Endothelial cell of umbilical vein (primary cell): Measurements from ENCODE around the gene RARRES1. TPM values are rescaled to one million over a fixed set of nuclear protein-coding genes. Genes with fewer than 3 reads are reported as not detected.

Experiments used
- BruUV-seq: library from RNA; stranded (reverse); fragments of 400-500 nt; replicated peaks from 2 replicates; lab custom pipeline; 2021; lab: Mats Ljungman, UMichigan
- CTCF ChIA-PET: fragments of 300-600, 350-600 bp; sonication (Branson Sonifier 250); formaldehyde crosslinking; loops from one replicate; lab custom pipeline; 2021; ENCODE audit warnings: antibody characterized with exemption, inconsistent platforms; lab: Charles Lee
- POLR2A ChIA-PET: fragments of 300-600, 350-600 bp; sonication (Branson Sonifier 250); formaldehyde crosslinking; loops from one replicate; lab custom pipeline; 2021; ENCODE audit warnings: antibody characterized with exemption, inconsistent platforms; lab: Charles Lee
- DNase-seq: peaks from one replicate; pipeline ENCODE4 v3.0.0-alpha.2; 2011; ENCODE audit warnings: low read depth, low spot score
- FAIRE-seq: peaks from 2 replicates; lab custom pipeline; 2011; peaks lifted over from hg19 to GRCh38; lab: Jason Lieb, UNC
- H2AFZ ChIP-seq: 2 replicates; pipeline ENCODE4 v1.6.0; 2012; ENCODE audit warnings: low read depth, low read length, control low read depth, inconsistent platforms
- H3K27ac ChIP-seq: 2 replicates; pipeline ENCODE4 v1.5.1; 2011; ENCODE audit warnings: low read depth, mild to moderate bottlenecking, control low read depth, low read length, moderate library complexity; ENCODE audit not compliant: insufficient read depth
- H3K27me3 ChIP-seq, 2 experiments: 2 replicates each; pipeline versions ENCODE4 v1.6.0 to v1.6.1; 2011; ENCODE audit warnings: low read length in 2 of 2, mixed read lengths in 1 of 2; ENCODE audit not compliant: control insufficient read depth in 2 of 2, insufficient read depth in 2 of 2
- H3K36me3 ChIP-seq, 2 experiments: 2 replicates in 1 of 2; 3 replicates in 1 of 2; pipeline ENCODE4 v1.5.1; 2011; ENCODE audit warnings: low read length in 2 of 2, mild to moderate bottlenecking in 1 of 2, moderate library complexity in 1 of 2; ENCODE audit not compliant: control insufficient read depth in 2 of 2, insufficient read depth in 2 of 2; ENCODE audit errors: extremely low read depth in 1 of 2
- H3K4me1 ChIP-seq: 3 replicates; pipeline ENCODE4 v1.5.1; 2011; ENCODE audit warnings: mild to moderate bottlenecking, low read length; ENCODE audit not compliant: control insufficient read depth, insufficient read depth; ENCODE audit errors: extremely low read depth
- H3K4me2 ChIP-seq: 2 replicates; pipeline ENCODE4 v1.6.1; 2011; ENCODE audit warnings: low read length, control low read depth, mixed read lengths; ENCODE audit not compliant: insufficient read depth
- H3K4me3 ChIP-seq, 3 experiments: fragments of 200-600 bp in 1 of 3; sonication (generic), shearing (Covaris generic) in 1 of 3; replicated peaks in 1 of 3; 2 replicates each; pipeline ENCODE4 v1.5.1; 2011 to 2016; ENCODE audit warnings: control low read depth in 3 of 3, low read length in 3 of 3, mild to moderate bottlenecking in 2 of 3, inconsistent platforms in 1 of 3, low read depth in 1 of 3, moderate library complexity in 1 of 3; ENCODE audit not compliant: insufficient read depth in 1 of 3
- H3K79me2 ChIP-seq: 2 replicates; pipeline ENCODE4 v1.6.0; 2012; ENCODE audit warnings: low read length, inconsistent platforms; ENCODE audit not compliant: control insufficient read depth, insufficient read depth
- H3K9ac ChIP-seq: replicated peaks from 2 replicates; pipeline ENCODE3; 2011; ENCODE audit warnings: low read length, control low read depth; ENCODE audit not compliant: insufficient read depth; ENCODE audit errors: extremely low read depth
- H3K9me1 ChIP-seq: replicated peaks from 3 replicates; pipeline ENCODE4 v1.6.0; 2011; ENCODE audit warnings: mild to moderate bottlenecking, low read length; ENCODE audit not compliant: control insufficient read depth, insufficient read depth; ENCODE audit errors: extremely low read depth
- H3K9me3 ChIP-seq: replicated peaks from 2 replicates; pipeline ENCODE4 v1.5.1; 2012; ENCODE audit warnings: low read length, inconsistent platforms; ENCODE audit not compliant: control insufficient read depth, insufficient read depth
- H4K20me1 ChIP-seq: replicated peaks from 2 replicates; pipeline ENCODE3; 2011; ENCODE audit warnings: mild to moderate bottlenecking, low read length; ENCODE audit not compliant: control insufficient read depth, insufficient read depth; ENCODE audit errors: extremely low read depth
- EZH2 ChIP-seq: IDR thresholded peaks from 2 replicates; pipeline ENCODE4 v1.6.1; 2012; ENCODE audit warnings: borderline replicate concordance, low read depth, mild to moderate bottlenecking, moderate library complexity, low read length, inconsistent platforms; ENCODE audit not compliant: severe bottlenecking
- FOS ChIP-seq: IDR thresholded peaks from 2 replicates; pipeline ENCODE4 v1.6.1; 2011; ENCODE audit warnings: mild to moderate bottlenecking, low read length, moderate library complexity, borderline replicate concordance; ENCODE audit not compliant: insufficient read depth
- GATA2 ChIP-seq: IDR thresholded peaks from 2 replicates; pipeline ENCODE4 v1.7.0; 2011; ENCODE audit warnings: low read depth, mild to moderate bottlenecking, moderate library complexity, mixed read lengths, low read length; ENCODE audit not compliant: insufficient read length, insufficient read depth
- JUN ChIP-seq: IDR thresholded peaks from 2 replicates; pipeline ENCODE4 v1.6.1; 2011; ENCODE audit warnings: borderline replicate concordance, low read depth; ENCODE audit not compliant: insufficient read length, insufficient read depth
- MYC ChIP-seq: IDR thresholded peaks from one replicate; pipeline ENCODE4 v1.6.1; 2011; ENCODE audit warnings: mild to moderate bottlenecking, low read depth, low read length
- POLR2A ChIP-seq: IDR thresholded peaks from 2 replicates; pipeline ENCODE4 v1.6.1; 2012; ENCODE audit warnings: low read depth, mild to moderate bottlenecking, control low read depth, low read length
- POLR2AphosphoS5 ChIP-seq: IDR thresholded peaks from 2 replicates; pipeline ENCODE4 v1.6.1; 2012; ENCODE audit warnings: low read depth, mild to moderate bottlenecking, control low read depth, low read length, moderate library complexity; ENCODE audit not compliant: insufficient read depth
- dilution Hi-C: fragments of 300-500 bp; cut with MboI; formaldehyde crosslinking; loops from one replicate; pipeline ENCODE4 v1.15.0; 2019; ENCODE audit warnings: low sequenced_read_pairs; ENCODE audit not compliant: extremely low pct_ligation_motif_present
- intact Hi-C: fragments of 100-400 bp; cut with micrococcal nuclease; formaldehyde crosslinking; loops from one replicate; pipeline ENCODE4 v1.10.0; 2022
- polyA plus RNA-seq, 4 experiments: library from polyadenylated mRNA; depleted of rRNA in 3 of 4; stranded (reverse) in 3 of 4; unstranded in 1 of 4; fragments of >200 nt; gene quantifications; 2 replicates each; pipeline versions ENCODE4 v1.2.1 to v1.2.3, GENCODE V29; 2011 to 2012; ENCODE audit warnings: missing spikeins in 1 of 4
- total RNA-seq: library from RNA; stranded (reverse); gene quantifications from 2 replicates; pipeline ENCODE4 v1.2.3, GENCODE V29; 2021
- TF ChIP-seq, protein P1 (sequence below), 2 donors: IDR thresholded peaks; 1 replicate in 1 of 2; 2 replicates in 1 of 2; pipeline ENCODE4 v1.5.1; 2011; ENCODE audit warnings: low read length in 2 of 2, mild to moderate bottlenecking in 2 of 2, moderate library complexity in 2 of 2, control low read depth in 1 of 2, inconsistent platforms in 1 of 2, low read depth in 1 of 2; ENCODE audit not compliant: insufficient read depth in 1 of 2; ENCODE audit errors: extremely low read depth in 1 of 2
- TF ChIP-seq, protein P2 (sequence below): IDR thresholded peaks from 2 replicates; pipeline ENCODE4 v1.6.1; 2011; ENCODE audit not compliant: insufficient read depth, insufficient read length

Gene RARRES1
- total and polyA plus RNA-seq, 2 donors (not counting 3 experiments of a cell fraction or from before 2014, with no cell fraction given), result 0.98 to 1.5 TPM

DNA sequence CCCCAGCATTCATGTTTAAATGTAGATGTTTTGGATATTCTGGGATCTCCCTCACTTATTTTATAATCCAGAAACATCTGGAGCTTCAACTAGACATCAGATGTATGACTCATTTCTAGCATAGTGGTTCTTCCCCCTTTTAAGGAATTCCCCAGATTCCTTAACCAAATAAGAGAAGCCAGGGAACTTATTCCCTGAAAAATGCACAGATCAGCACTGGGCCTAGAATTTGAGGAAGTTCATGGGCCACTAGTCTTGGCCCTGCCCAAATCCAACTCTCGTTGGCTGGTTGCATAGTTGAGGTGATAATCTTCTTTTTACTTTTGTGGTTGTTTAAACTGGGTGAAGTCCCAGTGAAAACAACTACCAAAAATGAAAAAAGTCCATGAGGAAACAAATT, 20.4 kb downstream of the RARRES1 start:
- no peaks in the 10 kb centered on the region for H3K36me3 ChIP-seq
- dilution Hi-C loops (no loop called here), intact Hi-C loops (loop anchor here (2.0 to 10.0 kb wide), 3 partner anchors 39 to 1053 kb away; partner anchors contain the start of gene LXN)
- H3K4me2 ChIP-seq, result no peak overlapping the region
- DNase-seq (peak; percentile 58), FAIRE-seq (no peak)
- H4K20me1 ChIP-seq, result no peaks in the 10 kb centered on the region
- H3K9ac ChIP-seq, result no peak overlapping the region
- no peak overlapping the region for H3K4me3 ChIP-seq
- H2AFZ ChIP-seq, result no peak overlapping the region
- peak overlapping the region; percentile 70 for H3K27ac ChIP-seq
- TF ChIP-seq EZH2, result no peak
- peak; percentile 50 for TF ChIP-seq FOS
- peak; percentile 59 for TF ChIP-seq JUN
- no peak for TF ChIP-seq POLR2A
- TF ChIP-seq POLR2AphosphoS5, result no peak
- no peak for TF ChIP-seq MYC
- TF ChIP-seq, protein P1, sequence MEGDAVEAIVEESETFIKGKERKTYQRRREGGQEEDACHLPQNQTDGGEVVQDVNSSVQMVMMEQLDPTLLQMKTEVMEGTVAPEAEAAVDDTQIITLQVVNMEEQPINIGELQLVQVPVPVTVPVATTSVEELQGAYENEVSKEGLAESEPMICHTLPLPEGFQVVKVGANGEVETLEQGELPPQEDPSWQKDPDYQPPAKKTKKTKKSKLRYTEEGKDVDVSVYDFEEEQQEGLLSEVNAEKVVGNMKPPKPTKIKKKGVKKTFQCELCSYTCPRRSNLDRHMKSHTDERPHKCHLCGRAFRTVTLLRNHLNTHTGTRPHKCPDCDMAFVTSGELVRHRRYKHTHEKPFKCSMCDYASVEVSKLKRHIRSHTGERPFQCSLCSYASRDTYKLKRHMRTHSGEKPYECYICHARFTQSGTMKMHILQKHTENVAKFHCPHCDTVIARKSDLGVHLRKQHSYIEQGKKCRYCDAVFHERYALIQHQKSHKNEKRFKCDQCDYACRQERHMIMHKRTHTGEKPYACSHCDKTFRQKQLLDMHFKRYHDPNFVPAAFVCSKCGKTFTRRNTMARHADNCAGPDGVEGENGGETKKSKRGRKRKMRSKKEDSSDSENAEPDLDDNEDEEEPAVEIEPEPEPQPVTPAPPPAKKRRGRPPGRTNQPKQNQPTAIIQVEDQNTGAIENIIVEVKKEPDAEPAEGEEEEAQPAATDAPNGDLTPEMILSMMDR (IDR thresholded peaks at IDR 0.05; ENCODE audit: extremely low read depth in 1 of 2, insufficient read depth in 1 of 2, low read depth in 1 of 2, low read length in 2 of 2), result no peak
- TF ChIP-seq GATA2, result no peak
- TF ChIP-seq, protein P2, sequence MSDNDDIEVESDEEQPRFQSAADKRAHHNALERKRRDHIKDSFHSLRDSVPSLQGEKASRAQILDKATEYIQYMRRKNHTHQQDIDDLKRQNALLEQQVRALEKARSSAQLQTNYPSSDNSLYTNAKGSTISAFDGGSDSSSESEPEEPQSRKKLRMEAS, result no peak
- no peaks in the 10 kb centered on the region for H3K9me1 ChIP-seq
- POLR2A ChIA-PET, result no interaction called here
- H3K4me1 ChIP-seq, result peaks cover 42% of the 10 kb centered on the region
- no peaks in the 10 kb centered on the region for H3K27me3 ChIP-seq
- CTCF ChIA-PET, result interaction anchor here (0.7 to 3.8 kb wide), 6 partner anchors 11 to 77 kb away, joined by 3 to 29 read pairs (median 4); partner anchors contain the start of gene RARRES1
- H3K79me2 ChIP-seq, result no peaks in the 10 kb centered on the region
- BruUV-seq, result no TSS peak
- H3K9me3 ChIP-seq, result no peaks in the 10 kb centered on the region
